Panc1 (cell line): ENCODE measurements around the gene MLANA. TPM values are rescaled to one million over a fixed set of nuclear protein-coding genes. Genes with fewer than 3 reads are reported as not detected.

Source experiments
- ATAC-seq: fragments of 200-7000 bp; cut with Tn5 transposase; 2 replicates; pipeline ENCODE4 v1.9.1; 2020; ENCODE audit warnings: mild to moderate bottlenecking, moderate library complexity
- BruUV-seq: library from RNA; stranded (reverse); fragments of 400-500 nt; replicated peaks from 2 replicates; lab custom pipeline; 2021; lab: Mats Ljungman, UMichigan
- CTCF ChIA-PET: fragments of 300-600 bp; sonication (Branson Sonifier 250); formaldehyde crosslinking; loops from one replicate; lab custom pipeline; 2022; ENCODE audit warnings: antibody characterized with exemption; lab: Charles Lee
- POLR2A ChIA-PET: fragments of 300-600 bp; sonication (Branson Sonifier 250); formaldehyde crosslinking; loops from one replicate; lab custom pipeline; 2022; ENCODE audit warnings: antibody characterized with exemption; lab: Charles Lee
- DNase-seq: peaks from one replicate; pipeline ENCODE4 v3.0.0-alpha.2; 2010; ENCODE audit warnings: low read depth, low spot score
- H3K27ac ChIP-seq: 2 replicates; pipeline ENCODE4 v1.5.1; 2011; ENCODE audit warnings: mild to moderate bottlenecking, low read length, inconsistent platforms
- H3K27me3 ChIP-seq: fragments of 200-500 bp; sonication (Bioruptor generic); 2 replicates; pipeline ENCODE4 v1.6.0; 2014; ENCODE audit warnings: low read length, inconsistent platforms; ENCODE audit not compliant: control insufficient read depth, insufficient read depth
- H3K36me3 ChIP-seq: fragments of 200-500 bp; sonication (Bioruptor generic); 2 replicates; pipeline ENCODE4 v1.5.1; 2014; ENCODE audit warnings: inconsistent platforms, mild to moderate bottlenecking, low read length, moderate library complexity; ENCODE audit not compliant: control insufficient read depth, insufficient read depth
- H3K4me1 ChIP-seq: 2 replicates; pipeline ENCODE4 v1.5.1; 2011; ENCODE audit warnings: inconsistent platforms, mild to moderate bottlenecking, low read length, moderate library complexity; ENCODE audit not compliant: control insufficient read depth, insufficient read depth
- H3K4me3 ChIP-seq, 2 experiments: 2 replicates each; pipeline ENCODE4 v1.5.1; 2011 to 2012; ENCODE audit warnings: low read depth in 2 of 2, low read length in 2 of 2, mild to moderate bottlenecking in 2 of 2, inconsistent platforms in 1 of 2, moderate library complexity in 1 of 2
- H3K9me3 ChIP-seq: fragments of 200-500 bp; sonication (Bioruptor generic); 2 replicates; pipeline ENCODE4 v1.5.1; 2014; ENCODE audit warnings: low read depth, mild to moderate bottlenecking, inconsistent platforms, low read length, moderate library complexity; ENCODE audit not compliant: control insufficient read depth, insufficient read depth
- CTCF ChIP-seq: fragments of 450-650 bp; IDR thresholded peaks from 2 replicates; pipeline ENCODE4 v1.5.1; 2017; ENCODE audit warnings: mild to moderate bottlenecking
- POLR2AphosphoS5 ChIP-seq: IDR thresholded peaks from 2 replicates; pipeline ENCODE4 v1.6.1; 2012; ENCODE audit warnings: mild to moderate bottlenecking, low read depth, low read length, moderate library complexity
- REST ChIP-seq, 2 experiments: IDR thresholded peaks; 2 replicates each; pipeline ENCODE4 v1.6.1; 2011 to 2012; ENCODE audit warnings: low read depth in 2 of 2, control low read depth in 1 of 2, low read length in 1 of 2, mild to moderate bottlenecking in 1 of 2, moderate library complexity in 1 of 2; ENCODE audit not compliant: insufficient read depth in 1 of 2
- SIN3A ChIP-seq: IDR thresholded peaks from 2 replicates; pipeline ENCODE4 v1.6.1; 2012; ENCODE audit warnings: low read depth, mild to moderate bottlenecking, low read length, moderate library complexity, borderline replicate concordance; ENCODE audit not compliant: insufficient read depth
- TCF7L2 ChIP-seq: IDR thresholded peaks from 2 replicates; pipeline ENCODE4 v1.6.1; 2011; ENCODE audit warnings: mild to moderate bottlenecking, low read depth, low read length, inconsistent platforms
- in situ Hi-C: cut with HindIII; loops from 2 replicates; pipeline ENCODE4 v1.10.0; 2016; ENCODE audit warnings: low sequenced_read_pairs, low pct_unique_long_range_greater_than_20kb
- intact Hi-C: fragments of 100-400 bp; cut with micrococcal nuclease; formaldehyde crosslinking; loops from one replicate; pipeline ENCODE4 v1.10.0; 2022; ENCODE audit not compliant: unreplicated experiment
- total RNA-seq: library from RNA; stranded (reverse); gene quantifications from one replicate; pipeline ENCODE4 v1.2.1, GENCODE V29; 2021; ENCODE audit not compliant: unreplicated experiment

The MLANA gene
- total RNA-seq, 1 experiment from 2014 or later: not detected

GRCh38 chr9:5958273-5958672 lies 67.6 kb downstream of the MLANA start:
- no peak for TF ChIP-seq CTCF
- TF ChIP-seq SIN3A: no peak
- TF ChIP-seq POLR2AphosphoS5: no peak
- TF ChIP-seq REST (IDR thresholded peaks at IDR 0.05; ENCODE audit: insufficient read depth in 1 of 2, low read depth in 2 of 2, low read length in 1 of 2): no peak
- no peak for TF ChIP-seq TCF7L2
- Histone ChIP-seq H3K9me3 (no peaks in the 10 kb centered on the region), H3K36me3 (no peaks in the 10 kb centered on the region), H3K27me3 (no peaks in the 10 kb centered on the region), H3K4me3 (no peak overlapping the region), H3K27ac (no peak overlapping the region), H3K4me1 (no peaks in the 10 kb centered on the region)
- POLR2A ChIA-PET: no interaction called here
- in situ Hi-C loops (no loop called here), intact Hi-C loops (no loop called here)
- DNase-seq (no peak), ATAC-seq (no peak)
- no TSS peak for BruUV-seq
- CTCF ChIA-PET: no interaction called here

Other genes with a start within 250 kb of the MLANA start
- 38.4 TPM for gene ERMP1, start 57.8 kb upstream of the MLANA start, total RNA-seq
- gene RANBP6, start 124.7 kb downstream of the MLANA start, total RNA-seq: 3.9 TPM